H1 (cell line): Measurements from ENCODE around the gene GNAO1. TPM values are rescaled to one million over a fixed set of nuclear protein-coding genes. Genes with fewer than 3 reads are reported as not detected.

Source experiments
- HDAC6 ChIP-seq: IDR thresholded peaks from one replicate; pipeline ENCODE4 v1.7.1; 2012; ENCODE audit warnings: low read depth, mild to moderate bottlenecking, inconsistent platforms, low read length, moderate library complexity
- KDM4A ChIP-seq: IDR thresholded peaks from one replicate; pipeline ENCODE4 v1.7.1; 2012; ENCODE audit warnings: low read depth, mild to moderate bottlenecking, moderate library complexity, low read length, inconsistent platforms; ENCODE audit not compliant: severe bottlenecking
- POU5F1 ChIP-seq: IDR thresholded peaks from 2 replicates; pipeline ENCODE4 v1.6.1; 2011; ENCODE audit warnings: low read depth, mild to moderate bottlenecking, low read length, moderate library complexity
- SIN3A ChIP-seq, 2 experiments: IDR thresholded peaks in 1 of 2; conservative IDR thresholded peaks in 1 of 2; 2 replicates each; pipeline ENCODE4 v1.6.1; 2011 to 2012; ENCODE audit warnings: low read length in 2 of 2, improper control_type of control experiment in 1 of 2, low read depth in 1 of 2, mild to moderate bottlenecking in 1 of 2
- SIX5 ChIP-seq: IDR thresholded peaks from 2 replicates; pipeline ENCODE4 v1.6.1; 2011; ENCODE audit warnings: mild to moderate bottlenecking, low read depth, low read length
- SP4 ChIP-seq: IDR thresholded peaks from 2 replicates; pipeline ENCODE4 v1.6.1; 2012; ENCODE audit warnings: low read length, inconsistent platforms
- TBP ChIP-seq: IDR thresholded peaks from 2 replicates; pipeline ENCODE4 v1.6.1; 2011; ENCODE audit warnings: low read depth, low read length, improper control_type of control experiment
- ZNF274 ChIP-seq: IDR thresholded peaks from 2 replicates; pipeline ENCODE4 v1.7.0; 2012; ENCODE audit warnings: low read length, borderline replicate concordance; ENCODE audit errors: extremely low read depth
- polyA plus RNA-seq, 7 experiments: library from polyadenylated mRNA; depleted of rRNA in 3 of 7; stranded (reverse) in 5 of 7; unstranded in 2 of 7; fragments of >200 nt in 5 of 7; fragments of 200-250 nt in 2 of 7; gene quantifications; 1 replicate in 5 of 7; 2 replicates in 1 of 7; 4 replicates in 1 of 7; pipeline versions ENCODE4 v1.2.1 to v1.2.3, GENCODE V29; 2011 to 2013; ENCODE audit warnings: missing spikeins in 2 of 7, mixed read lengths in 2 of 7
- total RNA-seq: library from RNA; stranded (reverse); fragmentation: NEBNext Ultra II Directional; extraction: Animal tissue kit (Norgen Biotek cat#: 25700); gene quantifications from 2 replicates; pipeline ENCODE4 v1.2.1, GENCODE V29; 2021

GNAO1 gene
- total and polyA plus RNA-seq, 2 of the 8 experiments (the other 6 are each of a cell fraction or from before 2014, with no cell fraction given): 6.7 to 34.4 TPM

- no peak for TF ChIP-seq KDM4A
- no peak for TF ChIP-seq SIN3A (conservative IDR thresholded peaks at IDR 0.05 in 1 of 2, IDR thresholded peaks at IDR 0.05 in 1 of 2; ENCODE audit: low read depth in 1 of 2, low read length in 2 of 2)
- TF ChIP-seq TBP: no peak
- no peak for TF ChIP-seq POU5F1
- no peak for TF ChIP-seq SIX5
- TF ChIP-seq SP4: no peak
- no peak for TF ChIP-seq ZNF274
- no peak for TF ChIP-seq HDAC6
Observed at GRCh38 chr16:56363181-56363716, 172.0 kb downstream of the GNAO1 start (continued).
